Stimulated activated CD4-positive, alpha-beta T cell treated with anti-CD3 and anti-CD28 coated beads, Interleukin-1b, Interleukin-23, amount 100 ng/mL, for 48 hours (primary cell): ENCODE data around the gene CEP72.
"Not testable (repeated sequence)": the region's sequence is repeated elsewhere in the genome, so short reads cannot be mapped to it uniquely, and the experiment has no call there.

Experiments
- DNase-seq: peaks from one replicate; pipeline ENCODE4 v3.0.0-alpha.2; 2020

Gene CEP72

DNA sequence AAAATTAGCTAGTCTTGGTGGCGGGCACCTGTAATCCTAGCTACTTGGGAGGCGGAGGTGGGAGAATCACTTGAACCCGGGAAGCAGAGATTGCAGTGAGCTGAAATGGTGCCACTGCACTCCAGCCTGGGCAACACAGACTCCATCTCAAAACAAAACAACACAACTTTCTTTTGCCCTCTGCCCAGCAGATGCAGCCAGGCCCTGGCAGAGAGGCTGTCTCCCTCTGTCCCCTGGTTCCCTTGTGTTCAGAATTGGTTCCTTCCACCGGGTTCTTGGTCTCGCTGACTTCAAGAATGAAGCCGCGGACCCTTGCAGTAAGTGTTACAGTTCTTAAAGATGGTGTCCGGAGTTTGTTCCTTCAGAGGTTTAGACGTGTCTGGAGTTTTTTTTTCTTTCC is 30.2 kb upstream of the CEP72 start:
- no peak for DNase-seq

DNA sequence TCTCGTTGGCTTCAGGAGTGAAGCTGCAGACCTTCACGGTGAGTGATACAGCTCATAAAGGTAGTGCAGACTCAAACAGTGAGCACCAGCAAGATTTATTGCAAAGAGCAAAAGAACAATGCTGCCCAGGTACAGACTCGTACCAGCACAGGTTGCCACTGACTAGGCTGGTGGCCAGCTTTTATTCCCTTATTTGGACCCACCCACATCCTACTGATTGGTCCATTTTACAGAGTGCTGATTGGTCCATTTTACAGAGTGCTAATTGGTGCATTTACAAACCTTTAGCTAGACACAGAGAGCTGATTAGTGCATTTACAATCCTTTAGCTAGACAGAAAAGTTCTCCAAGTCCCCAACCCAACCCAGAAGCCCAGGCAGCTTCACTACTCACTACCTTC is 29.7 kb upstream of the CEP72 start:
- DNase-seq, result not testable (repeated sequence)

- DNase-seq, result no peak
Observed at GRCh38 chr5:582936-583635, 29.1 kb upstream of the CEP72 start.

DNA sequence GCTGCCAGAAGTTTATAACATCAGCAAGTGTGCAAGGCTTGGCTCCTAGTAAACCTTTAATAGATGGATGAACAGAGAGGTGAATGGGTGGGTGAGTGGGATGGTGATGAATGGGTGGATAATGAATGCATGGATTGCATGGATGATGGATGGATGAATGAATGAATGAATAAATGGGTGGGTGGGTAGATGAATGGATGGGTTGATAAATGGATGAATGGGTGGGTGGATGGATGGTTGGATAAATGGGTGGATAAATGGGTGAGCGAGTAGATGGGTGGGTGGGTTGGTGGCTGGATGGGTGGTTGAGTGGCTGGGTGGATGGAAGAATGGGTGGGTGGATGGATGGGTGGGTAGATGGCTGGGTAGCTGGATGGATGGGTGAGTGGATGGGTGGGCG is 28.5 kb upstream of the CEP72 start:
- no peak for DNase-seq

- no peak for DNase-seq
Observed at GRCh38 chr5:584216-584615, 27.9 kb upstream of the CEP72 start.

- DNase-seq, result no peak
Observed at GRCh38 chr5:584846-585245, 27.3 kb upstream of the CEP72 start.

GRCh38 chr5:585556-585955 is 26.6 kb upstream of the CEP72 start:
- DNase-seq, result no peak

DNA sequence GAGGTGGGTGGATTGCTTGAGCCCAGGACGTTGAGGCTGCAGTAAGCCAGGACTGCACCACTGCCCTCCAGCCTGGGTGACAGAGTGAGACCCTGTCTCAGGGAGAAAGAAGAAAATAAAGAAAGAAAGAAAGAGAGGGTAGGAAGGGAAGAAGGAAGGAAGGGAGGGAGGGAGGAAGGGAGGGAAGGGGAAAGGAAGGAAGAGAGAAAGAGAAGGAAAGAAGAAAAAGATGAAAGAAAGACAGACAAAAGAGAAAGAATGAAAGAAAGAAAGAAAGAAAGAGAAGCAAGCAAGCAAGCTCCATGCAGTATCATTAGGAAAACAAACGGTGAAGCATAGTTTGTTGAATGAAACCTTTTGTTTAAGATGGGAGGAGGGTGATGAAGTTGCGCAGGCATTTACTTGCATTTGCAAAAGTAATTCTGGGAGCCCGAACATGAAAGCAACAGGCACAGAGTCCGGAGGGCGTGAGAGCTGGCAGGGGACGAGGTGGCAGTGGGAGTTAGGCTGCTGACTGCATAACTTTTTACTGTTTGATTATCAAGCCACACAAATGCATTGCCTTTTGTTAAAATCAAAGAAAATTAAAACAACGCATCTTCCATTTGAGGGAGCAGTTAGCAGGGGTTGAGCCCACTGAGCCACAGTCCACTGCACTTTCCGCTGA is 26.0 kb upstream of the CEP72 start:
- no peak for DNase-seq

DNA sequence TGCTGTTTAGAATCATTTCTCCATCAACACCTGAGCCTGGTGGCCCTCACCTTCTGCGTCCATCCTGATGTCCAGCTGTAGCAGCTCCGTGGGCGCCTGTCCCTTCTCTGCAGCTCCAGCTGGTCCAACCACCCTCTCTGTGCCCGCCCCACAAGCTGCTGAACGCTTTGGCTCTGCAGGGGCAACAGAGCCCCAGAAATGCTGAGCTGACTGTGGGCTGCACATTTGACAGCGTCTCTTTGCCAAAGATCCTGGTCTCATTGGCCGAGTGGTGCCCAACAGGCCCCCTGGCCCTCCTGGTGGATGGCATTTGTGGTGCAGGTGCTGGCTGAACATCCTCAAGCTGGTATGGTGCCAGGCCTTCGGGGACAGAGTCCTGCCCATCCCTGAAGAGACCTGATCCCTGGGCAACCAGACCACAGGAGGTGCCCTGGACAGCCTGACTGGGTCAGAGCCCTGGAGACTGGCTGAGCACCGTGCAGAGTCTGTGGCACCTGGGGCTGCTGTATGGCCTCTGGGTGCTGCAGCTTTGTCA is 25.3 kb upstream of the CEP72 start:
- DNase-seq, result no peak

- DNase-seq, result no peak
Observed at GRCh38 chr5:587403-587802, 24.7 kb upstream of the CEP72 start.

- DNase-seq, result no peak
Observed at GRCh38 chr5:588406-588995, 23.6 kb upstream of the CEP72 start.

- DNase-seq, result no peak
Observed at GRCh38 chr5:589173-589572, 23.0 kb upstream of the CEP72 start.

- DNase-seq, result no peak
Observed at GRCh38 chr5:589588-589987, 22.6 kb upstream of the CEP72 start.

DNA sequence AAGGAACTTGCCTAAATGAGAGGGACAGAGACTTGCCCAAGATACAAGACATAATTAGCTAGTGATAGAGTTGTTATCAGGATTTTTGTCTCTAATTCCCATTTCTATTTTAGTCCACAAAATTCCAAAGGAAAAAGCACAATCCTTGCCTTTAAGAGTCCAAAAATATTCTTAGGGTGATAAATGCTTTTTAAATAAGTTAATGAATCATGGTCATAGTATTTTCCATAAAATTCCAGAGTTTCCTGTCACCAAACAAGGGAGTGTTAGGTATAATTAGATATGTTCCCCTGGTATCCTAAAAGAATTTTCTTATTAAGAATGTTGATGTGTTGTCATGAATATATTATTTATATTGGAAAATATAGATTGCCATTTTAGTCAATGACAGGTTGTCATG is 21.8 kb upstream of the CEP72 start:
- DNase-seq, result no peak

DNA sequence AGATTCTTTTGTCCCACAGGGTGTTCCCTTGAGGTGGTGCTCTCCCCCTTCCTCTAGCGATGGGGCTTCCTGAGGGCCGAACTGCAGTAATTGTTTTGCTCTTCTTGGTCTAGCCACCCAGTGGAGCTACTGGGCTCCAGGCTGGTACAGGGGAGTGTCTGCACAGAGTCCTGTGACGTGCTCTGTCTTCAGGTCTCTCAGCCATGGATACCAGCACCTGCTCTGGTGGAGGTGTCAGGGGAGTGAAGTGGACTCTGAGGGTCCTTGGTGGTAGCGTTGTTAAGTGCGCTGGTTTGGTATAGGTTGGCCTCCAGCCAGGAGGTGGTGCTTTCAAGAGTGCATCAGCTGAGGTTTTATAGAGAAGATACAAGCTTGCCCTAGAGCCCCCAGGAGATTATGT is 20.4 kb upstream of the CEP72 start:
- no peak for DNase-seq

- DNase-seq, result no peak
Observed at GRCh38 chr5:592158-592557, 20.0 kb upstream of the CEP72 start.

GRCh38 chr5:593511-593910 is 18.6 kb upstream of the CEP72 start:
- no peak for DNase-seq

GRCh38 chr5:594226-594860 is 17.8 kb upstream of the CEP72 start:
- no peak for DNase-seq

DNA sequence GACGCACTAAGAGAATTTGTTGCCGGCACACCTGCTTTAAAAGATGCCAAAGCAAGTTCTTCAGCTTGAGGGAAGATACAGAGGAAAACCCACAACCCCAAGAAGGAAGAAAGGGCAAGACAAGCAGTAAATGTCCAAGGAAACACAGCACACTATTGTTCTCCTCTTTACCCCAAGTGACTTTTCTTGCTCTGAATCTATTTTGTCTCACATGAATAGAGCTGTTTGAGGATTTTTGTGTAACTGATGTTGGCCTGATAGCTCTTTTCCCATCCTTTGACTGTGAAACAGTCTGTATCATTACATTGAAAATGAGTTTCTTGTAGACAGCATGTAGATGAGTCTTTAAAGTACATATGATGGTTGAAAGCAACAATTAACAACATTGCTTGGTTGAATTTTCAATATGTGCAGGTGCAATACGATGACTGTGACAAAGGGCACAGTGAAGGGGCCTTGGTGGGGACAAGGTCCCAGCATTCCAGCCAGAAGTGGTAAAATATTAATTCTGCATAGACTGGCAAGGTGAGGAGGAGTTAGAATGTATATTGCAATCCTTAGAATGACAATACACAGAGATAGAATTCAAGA is 16.8 kb upstream of the CEP72 start:
- DNase-seq, result no peak

DNA sequence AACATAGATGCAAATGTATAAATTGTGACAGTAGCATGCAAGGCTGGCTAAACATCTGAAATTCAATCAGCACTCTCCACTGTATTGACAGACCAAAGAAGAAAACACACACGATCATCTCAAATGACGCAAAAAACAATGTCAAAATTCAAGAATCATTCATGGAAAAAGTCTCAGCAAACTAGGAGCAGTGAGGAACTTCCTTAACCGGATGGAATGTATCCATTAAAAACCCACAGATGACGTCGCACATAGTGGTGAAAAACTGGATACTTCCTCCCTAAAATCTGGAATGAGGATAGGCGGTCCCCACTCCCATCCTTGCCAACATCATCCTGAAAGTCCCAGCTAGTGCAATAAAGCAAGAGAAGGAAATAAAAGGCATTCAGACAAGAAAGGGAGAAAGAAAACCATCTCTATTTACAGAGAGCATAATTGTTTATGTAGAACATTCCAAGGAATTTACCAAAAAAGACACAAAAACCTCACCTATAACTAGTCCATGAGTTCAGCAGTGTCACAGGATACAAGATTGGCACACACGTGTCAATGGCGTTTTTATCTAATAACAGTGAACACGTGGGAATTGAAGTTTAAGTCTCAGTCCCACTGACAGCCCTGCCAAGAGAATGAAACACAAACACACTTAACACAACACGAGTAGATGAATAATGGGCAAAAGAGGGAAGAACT is 14.1 kb upstream of the CEP72 start:
- no peak for DNase-seq

- DNase-seq, result no peak
Observed at GRCh38 chr5:598564-598890, 13.6 kb upstream of the CEP72 start.

- no peak for DNase-seq
Observed at GRCh38 chr5:600886-601541, 11.1 kb upstream of the CEP72 start.
